ENCODE data around the gene STARD3NL. TPM values are rescaled to one million over a fixed set of nuclear protein-coding genes. Genes with fewer than 3 reads are reported as not detected.

STARD3NL gene
- total and polyA plus RNA-seq, 8 donors, result 7.2 to 23.1 (median 10.8) TPM

GRCh38 chr7:38223306-38223705 lies 45.3 kb downstream of the STARD3NL start:
- WGBS, 2 donors, result 85 to 93% methylated on average over 2 of the region's 2 CpGs
- ATAC-seq (no peak), FAIRE-seq (no peak), DNase-seq (no peak)
- intact Hi-C loops (cut with DNase I), result loop anchor here (5.0 to 10.0 kb wide), 3 partner anchors 116 to 329 kb away; no protein-coding TSS in a partner anchor
- Histone ChIP-seq H3K27ac (no peak overlapping the region), H3K27me3 (no peaks in the 10 kb centered on the region), H3K9me3 (no peaks in the 10 kb centered on the region), H3K36me3 (peaks cover 0 to 13% (median 0%) of the 10 kb centered on the region in 3 donors), H3K4me3 (no peak overlapping the region), H3K4me1 (no peaks in the 10 kb centered on the region)
- no peak for TF ChIP-seq CTCF (IDR thresholded peaks at IDR 0.05)

GRCh38 chr7:38224392-38224791 lies 46.3 kb downstream of the STARD3NL start:
- Histone ChIP-seq H3K9me3 (no peaks in the 10 kb centered on the region), H3K4me3 (no peak overlapping the region), H3K4me1 (no peaks in the 10 kb centered on the region), H3K27me3 (no peaks in the 10 kb centered on the region), H3K36me3 (peaks cover 0 to 17% (median 5%) of the 10 kb centered on the region in 3 donors), H3K27ac (no peak overlapping the region)
- TF ChIP-seq CTCF (IDR thresholded peaks at IDR 0.05), result no peak
- intact Hi-C loops (cut with DNase I), result loop anchor here (5.0 to 10.0 kb wide), 3 partner anchors 117 to 330 kb away; no protein-coding TSS in a partner anchor
- DNase-seq (no peak), FAIRE-seq (no peak), ATAC-seq (no peak)
- 85 to 92% methylated on average over 5 of the region's 5 CpGs for WGBS, 2 donors

- FAIRE-seq, result no peak
- no peak for DNase-seq
These were observed 51.3 kb downstream of the STARD3NL start for GRCh38 chr7:38229386-38229785.

GRCh38 chr7:38229884-38230642 lies 52.0 kb downstream of the STARD3NL start:
- no peak overlapping the region for H3K27ac ChIP-seq
- FAIRE-seq, result no peak
- H3K4me3 ChIP-seq, result no peak overlapping the region
- H3K4me1 ChIP-seq, result no peaks in the 10 kb centered on the region
- no peak for DNase-seq
- TF ChIP-seq CTCF (IDR thresholded peaks at IDR 0.05), result no peak
- peaks cover 0 to 13% (median 5%) of the 10 kb centered on the region in 3 donors for H3K36me3 ChIP-seq
- intact Hi-C loops (cut with DNase I), result loop anchor here in 2 of 3 donors (10.0 kb wide), 2 partner anchors 325 to 335 kb away; no protein-coding TSS in a partner anchor
- no peaks in the 10 kb centered on the region for H3K27me3 ChIP-seq
- no peaks in the 10 kb centered on the region for H3K9me3 ChIP-seq
- ATAC-seq, result no peak
- 87 to 90% methylated on average over 6 of the region's 6 CpGs for WGBS, 2 donors

More at GRCh38 chr7:38229386-38229785, 51.3 kb downstream of the STARD3NL start:
- Histone ChIP-seq H3K9me3 (no peaks in the 10 kb centered on the region), H3K4me3 (no peak overlapping the region), H3K36me3 (peaks cover 0 to 13% (median 5%) of the 10 kb centered on the region in 3 donors), H3K27ac (no peak overlapping the region), H3K27me3 (no peaks in the 10 kb centered on the region), H3K4me1 (no peaks in the 10 kb centered on the region)
- ATAC-seq, result no peak
- 95 to 96% methylated on average over 6 of the region's 6 CpGs for WGBS, 2 donors
- no peak for TF ChIP-seq CTCF (IDR thresholded peaks at IDR 0.05)
- intact Hi-C loops (cut with DNase I), result loop anchor here in 2 of 3 donors (10.0 kb wide), 2 partner anchors 325 to 335 kb away; no protein-coding TSS in a partner anchor

Measured in pancreas (tissue), 10 donors.